RCC 7860 (cell line): ENCODE measurements around the gene B3GNT7.
"Not testable (repeated sequence)": the region's sequence is repeated elsewhere in the genome, so short reads cannot be mapped to it uniquely, and the experiment has no call there.

Experiments
- DNase-seq: peaks from one replicate; pipeline ENCODE4 v3.0.0-alpha.2; 2015; ENCODE audit warnings: low spot score
- FAIRE-seq: peaks from 2 replicates; lab custom pipeline; 2012; peaks lifted over from hg19 to GRCh38; lab: Jason Lieb, UNC

The B3GNT7 gene

DNA sequence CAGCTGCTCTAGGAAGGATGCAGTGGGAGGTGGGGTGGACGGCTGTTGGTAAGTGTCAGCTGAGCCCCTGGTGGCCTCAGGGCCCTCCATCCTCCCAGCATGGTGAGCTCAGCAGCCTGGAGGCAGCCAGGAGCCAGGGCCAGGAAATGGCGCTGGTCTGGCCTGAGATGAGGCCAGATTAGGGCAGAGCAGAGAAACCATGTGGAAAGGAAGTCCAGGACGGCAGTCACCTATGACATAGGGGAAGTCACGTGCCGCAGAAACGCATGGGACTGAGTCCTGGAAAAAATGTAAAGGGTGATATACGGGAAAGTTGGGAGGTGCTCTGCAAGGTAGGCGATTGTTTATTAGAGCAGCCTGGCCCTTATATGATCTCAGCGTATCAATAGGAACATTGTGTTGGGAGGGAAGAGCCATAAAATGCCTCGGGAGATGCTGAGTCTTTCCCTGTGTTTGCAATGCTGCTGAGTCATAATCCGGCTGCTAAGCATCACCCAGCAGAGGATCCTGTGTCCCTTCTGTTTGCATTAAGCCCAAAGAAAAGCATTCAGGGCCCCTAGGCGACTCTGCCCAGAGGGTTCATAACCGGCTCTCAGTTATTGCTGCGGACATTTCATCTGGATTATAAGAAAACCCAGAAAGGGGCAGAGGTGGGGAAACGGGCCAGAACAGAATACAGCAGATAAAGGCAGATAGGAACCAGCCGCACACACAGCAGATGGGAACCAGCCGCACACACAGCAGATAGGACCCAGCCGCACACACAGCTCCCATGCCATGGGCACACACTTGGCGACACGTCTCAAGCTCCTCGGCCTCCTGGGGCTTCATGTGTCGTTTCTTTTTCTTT, 30.3 kb upstream of the B3GNT7 start:
- DNase-seq (peak; percentile 58), FAIRE-seq (no peak)

DNA sequence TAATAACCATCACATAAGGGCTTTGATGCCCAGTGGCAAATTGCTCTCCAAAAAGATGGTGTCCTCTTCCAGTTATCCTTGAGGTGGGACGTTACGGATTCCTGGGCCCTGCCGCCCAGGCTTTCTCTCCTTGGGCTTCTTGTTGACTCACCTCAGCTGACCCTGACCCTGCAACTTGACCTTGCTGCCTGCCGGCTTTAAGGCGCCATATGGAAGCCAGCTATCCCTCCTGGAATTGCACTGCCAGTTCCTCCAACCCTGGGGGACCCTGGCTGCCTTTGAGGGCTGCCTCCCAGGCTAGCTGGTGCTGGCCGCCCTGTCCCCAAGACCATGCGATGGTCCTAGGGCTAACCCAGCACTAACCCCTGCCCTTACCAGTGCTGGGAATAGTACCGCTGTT, 28.3 kb upstream of the B3GNT7 start:
- FAIRE-seq = no peak
- DNase-seq = no peak

DNA sequence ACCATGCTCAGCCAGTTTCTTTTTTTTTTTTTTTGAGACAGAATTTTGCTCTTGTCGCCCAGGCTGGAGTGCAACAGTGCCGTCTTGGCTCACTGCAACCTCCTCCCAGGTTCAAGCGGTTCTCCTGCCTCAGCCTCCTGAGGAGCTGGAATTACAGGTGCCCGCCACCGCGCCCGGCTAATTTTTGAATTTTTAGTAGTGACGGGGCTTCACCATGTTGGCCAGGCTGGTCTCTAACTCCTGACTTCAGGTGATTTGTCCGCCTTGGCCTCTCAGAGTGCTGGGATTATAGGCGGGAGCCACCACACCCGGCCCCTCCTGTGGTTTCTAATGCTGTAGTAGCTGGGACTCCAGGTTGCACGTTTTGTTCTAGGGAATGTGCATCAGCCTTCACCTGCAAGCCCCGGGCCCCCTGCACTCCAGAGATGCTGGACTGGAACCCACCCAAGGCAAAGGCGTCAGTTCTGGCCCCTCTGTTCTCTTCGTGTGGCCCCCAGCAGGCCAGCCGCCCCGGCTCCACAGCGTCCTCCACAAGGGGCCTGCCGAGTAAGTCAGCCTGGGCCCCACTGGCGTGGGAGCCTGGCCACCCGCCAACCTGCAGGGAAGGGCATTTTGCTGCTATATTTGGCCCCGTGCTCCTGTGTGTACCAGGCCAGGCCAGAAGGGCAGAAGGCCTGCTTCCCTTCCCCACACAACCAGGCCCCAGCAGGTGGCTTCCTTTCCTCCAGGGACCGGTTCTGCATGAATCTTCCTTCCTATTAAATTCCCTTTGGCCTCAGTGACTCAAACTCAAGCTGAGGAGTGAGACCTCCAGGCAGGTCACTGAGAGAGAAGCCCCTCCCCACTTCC, 25.7 kb upstream of the B3GNT7 start:
- FAIRE-seq (no peak), DNase-seq (no peak)

DNA sequence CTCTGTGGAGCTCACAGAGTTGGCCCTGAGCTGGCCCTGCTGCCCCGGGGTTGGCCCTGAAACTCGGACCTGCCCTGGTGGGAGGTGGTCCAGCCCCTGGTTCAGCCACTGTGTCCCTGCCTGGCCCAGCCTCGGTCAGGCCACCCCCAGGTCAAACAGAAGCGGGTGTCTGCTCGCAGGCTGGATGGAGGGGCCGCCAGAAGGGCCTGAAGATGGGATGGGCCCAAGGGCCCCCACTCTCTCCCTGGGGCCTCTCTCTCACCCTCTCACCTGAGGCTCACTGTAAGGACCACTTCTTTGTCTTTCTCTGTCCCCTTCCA, 25.1 kb upstream of the B3GNT7 start:
- FAIRE-seq (no peak), DNase-seq (no peak)

DNA sequence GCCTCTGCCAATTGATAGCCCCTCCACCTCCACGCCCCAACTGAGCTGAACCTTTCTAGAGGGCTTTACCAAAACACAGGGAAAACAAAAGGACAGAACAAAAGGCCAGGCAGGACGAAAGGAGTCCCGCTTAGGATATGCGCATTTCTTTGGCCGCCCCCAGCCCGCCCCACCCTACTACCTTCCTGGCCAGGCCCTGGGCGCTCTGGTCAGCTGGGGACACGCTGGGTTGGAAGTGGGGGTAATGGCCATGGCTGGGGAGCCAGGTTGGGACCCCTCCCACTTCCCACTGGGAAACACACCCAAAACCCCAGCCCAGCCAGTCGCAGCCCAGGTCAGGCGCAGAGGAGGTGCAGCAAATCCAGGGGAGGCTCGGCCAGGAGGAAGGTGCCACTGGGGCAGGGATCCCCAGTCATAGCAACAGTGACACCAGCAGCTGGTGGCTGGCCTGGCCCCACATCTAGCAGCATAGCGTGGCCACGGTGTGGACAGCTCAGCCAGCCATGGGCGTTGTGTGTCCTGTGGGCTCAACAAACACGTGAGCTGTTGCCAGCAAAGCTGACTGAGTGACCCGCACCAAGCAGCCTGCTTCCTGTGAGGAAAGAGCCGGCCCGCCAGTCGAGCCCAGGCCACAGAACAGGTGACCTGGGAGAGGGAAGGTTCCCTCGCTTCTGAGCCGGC, 24.6 kb upstream of the B3GNT7 start:
- no peak for DNase-seq

DNA sequence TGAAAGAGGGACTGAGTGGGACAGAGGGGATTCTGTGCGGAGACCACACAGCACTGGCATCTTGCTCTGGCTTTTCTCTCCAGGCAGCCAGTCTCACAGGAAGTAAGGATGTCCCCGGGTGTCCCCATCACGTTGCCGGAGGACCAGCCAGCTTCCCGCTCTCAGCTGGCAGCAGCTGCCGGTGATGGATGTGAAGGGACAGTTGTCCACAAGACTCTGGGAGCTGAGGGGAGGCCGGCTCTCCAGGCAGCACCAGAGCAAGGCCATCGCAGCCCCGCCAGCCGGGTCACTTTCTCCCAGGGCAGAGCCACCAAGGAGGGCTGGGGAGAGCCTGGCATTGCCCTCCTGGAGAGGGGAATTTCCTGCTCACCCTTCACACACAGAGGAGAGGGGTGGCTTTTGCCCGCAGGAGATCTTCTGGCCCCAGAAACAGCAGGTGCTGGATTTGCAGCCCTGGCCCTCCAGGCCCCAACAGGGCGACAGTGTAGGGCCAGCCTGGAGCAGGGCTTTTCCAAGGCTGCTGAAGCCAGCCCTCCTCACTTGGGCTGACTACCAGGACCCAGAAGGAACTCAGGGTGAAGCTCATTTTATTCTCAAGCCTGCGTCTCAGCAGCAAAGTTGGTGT, 24.0 kb upstream of the B3GNT7 start:
- FAIRE-seq = no peak
- DNase-seq = no peak

More for the DNA sequence above, 24.6 kb upstream of the B3GNT7 start:
- no peak for FAIRE-seq

DNA sequence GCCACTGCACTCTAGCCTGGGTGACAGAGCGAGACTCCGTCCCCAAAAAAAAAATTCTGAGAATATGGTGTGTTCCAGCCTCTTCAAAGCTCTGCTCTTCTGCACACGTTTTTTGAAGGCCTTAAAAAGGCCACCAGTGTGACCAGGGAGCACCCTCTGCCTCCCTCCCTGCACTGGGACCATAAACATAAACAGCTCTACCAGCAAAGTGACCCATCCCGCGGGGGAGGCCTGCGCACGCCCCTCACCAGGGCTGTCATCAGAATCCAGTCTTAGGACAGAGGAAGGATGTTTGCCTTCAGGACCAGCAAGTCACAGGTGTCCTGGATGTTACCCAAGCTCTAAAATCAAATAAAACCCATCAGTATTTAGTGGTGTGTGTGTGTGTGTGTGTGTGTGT, 23.2 kb upstream of the B3GNT7 start:
- FAIRE-seq = no peak

DNA sequence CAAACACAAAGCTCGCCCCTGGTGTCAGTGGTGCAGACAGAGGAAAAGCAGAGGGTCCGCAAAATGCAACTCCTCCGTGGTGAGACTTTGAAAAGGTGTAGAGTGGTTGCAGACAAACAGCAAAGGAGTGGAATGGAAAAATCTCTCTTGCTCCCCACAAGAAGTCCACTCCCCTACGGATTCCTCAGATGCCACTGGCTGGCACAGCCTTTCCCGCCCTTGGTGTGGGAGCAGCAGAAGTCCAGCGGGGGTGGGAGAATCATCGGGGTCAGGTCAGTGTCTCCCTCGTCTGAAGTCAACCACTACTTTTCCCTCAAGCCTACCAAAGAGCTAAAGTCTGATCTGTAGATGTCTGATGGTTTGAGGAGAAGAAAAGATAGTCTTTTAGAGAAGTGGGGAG, 22.3 kb upstream of the B3GNT7 start:
- DNase-seq = no peak
- no peak for FAIRE-seq

More for the DNA sequence above, 23.2 kb upstream of the B3GNT7 start:
- no peak for DNase-seq

DNA sequence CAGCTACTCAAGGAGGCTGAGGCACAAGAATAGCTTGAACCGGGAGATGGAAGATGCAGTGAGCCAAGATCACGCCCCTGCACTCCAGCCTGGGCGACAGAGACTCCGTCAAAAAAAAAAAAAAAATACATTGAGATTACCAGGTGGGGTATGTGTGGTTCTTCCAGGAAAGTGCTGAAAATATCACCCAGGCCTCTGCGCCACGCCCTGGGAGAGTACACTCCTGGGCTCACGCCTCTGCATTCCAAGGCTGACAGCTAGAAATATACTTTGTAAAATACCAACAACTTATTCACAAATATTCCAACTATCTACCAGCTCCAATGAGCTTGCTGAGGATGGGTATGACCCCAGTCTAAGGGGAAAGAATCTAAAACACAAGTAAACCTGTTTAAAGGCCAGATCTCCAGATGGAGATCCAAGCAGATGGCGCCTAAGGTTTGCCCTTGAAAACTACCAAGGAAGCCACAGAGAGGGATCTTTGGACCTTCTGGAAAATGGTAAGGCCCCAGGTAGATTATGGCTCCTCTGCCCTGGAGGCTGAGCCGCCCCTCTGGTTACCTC, 21.6 kb upstream of the B3GNT7 start:
- FAIRE-seq = no peak

DNA sequence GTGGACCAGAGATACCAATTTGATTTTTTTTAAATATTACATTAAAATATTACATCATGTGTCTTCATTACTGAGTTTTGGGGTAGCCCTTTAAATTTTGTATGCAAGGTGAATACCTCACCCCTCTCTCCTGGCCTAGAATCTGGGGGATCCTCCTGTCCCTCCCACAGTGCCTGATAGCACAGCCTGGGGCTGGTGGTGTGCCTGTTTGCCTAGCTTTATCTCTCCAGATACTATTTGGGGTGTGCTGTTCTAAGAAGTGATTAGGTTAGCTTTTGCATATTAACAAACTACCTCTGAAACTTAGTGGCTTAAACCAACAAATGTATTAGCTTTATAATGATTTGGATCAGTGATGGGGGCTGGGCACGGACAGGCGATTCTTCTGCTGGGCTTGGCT, 20.7 kb upstream of the B3GNT7 start:
- DNase-seq = no peak
- FAIRE-seq = no peak

More for the DNA sequence above, 21.6 kb upstream of the B3GNT7 start:
- DNase-seq = no peak

DNA sequence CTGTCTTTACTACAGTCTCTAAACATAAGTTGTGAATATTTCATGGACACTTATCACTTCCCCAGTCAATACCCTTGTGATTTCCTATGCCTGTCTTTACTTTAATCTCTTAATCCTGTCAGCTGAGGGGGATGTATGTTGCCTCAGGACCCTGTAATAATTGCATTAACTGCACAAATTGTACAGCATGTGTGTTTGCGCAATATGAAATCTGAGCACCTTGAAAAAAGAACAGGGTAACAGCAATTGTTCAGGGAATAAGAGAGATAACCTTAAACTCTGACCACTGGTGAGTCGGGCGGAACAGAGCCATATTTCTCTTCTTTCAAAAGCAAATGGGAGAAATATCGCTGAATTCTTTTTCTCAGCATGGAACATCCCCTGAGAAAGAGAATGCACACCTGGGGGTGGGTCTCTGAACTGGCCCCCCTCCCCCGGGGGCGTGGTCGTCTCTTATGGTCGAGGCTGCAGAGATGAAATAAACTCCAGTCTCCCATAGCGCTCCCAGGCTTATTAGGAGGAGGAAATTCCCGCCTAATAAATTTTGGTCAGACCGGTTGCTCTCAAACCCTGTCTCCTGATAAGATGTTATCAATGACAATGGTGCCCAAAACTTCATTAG, 19.4 kb upstream of the B3GNT7 start:
- not testable (repeated sequence) for DNase-seq, FAIRE-seq

DNA sequence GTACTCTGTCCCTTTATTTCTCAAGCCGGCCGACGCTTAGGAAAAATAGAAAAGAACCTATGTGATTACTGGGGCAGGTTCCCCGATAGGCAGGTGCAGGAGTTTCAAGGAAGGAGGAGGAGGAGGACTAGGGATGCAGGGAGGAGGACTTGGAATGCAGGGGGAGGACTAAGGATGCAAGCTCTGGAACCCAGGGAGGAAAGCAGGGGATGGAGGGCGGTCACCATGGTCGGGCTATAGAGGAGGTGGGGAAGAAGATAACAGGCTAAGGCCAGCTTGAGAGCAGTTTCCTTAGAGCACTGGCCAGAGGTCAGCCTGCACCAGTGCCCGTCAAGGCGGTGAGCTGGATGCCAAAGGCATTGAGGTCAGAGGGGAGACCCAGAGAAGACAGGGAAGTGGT, 18.7 kb upstream of the B3GNT7 start:
- FAIRE-seq = no peak
- DNase-seq = no peak

DNA sequence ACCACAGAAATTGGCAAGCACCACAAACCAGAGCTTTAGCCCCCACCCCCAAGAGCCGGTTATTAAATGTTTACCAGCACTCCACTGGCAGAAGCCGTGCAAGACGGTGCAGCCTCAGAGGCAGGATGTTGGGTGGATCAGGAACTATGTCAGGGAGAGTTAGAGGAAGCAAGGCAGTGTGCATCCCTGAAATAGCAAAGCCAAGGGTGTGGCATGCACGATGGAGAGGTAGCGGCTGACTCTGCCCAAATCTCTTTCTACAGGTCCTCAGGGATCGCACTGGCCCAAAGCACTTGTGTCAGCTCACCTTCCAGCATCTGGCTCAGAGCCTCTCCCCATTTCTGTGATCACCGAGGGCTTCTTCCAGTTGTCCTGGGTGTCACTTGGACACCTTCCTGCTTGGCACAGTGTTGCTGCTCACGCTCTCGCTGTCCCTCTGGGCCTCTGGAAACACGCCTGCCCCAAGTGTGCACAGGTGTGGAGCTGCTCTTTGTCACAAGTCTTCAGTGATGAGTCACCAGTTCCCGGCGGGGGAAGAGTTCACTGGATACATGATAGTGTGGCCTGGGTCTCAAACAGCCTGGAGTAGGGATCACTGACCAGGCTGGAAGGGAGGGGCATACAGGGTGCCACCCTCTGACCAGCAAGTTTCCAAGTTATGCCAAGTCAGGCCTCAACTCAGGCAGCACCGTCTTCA, 17.3 kb upstream of the B3GNT7 start:
- DNase-seq (no peak), FAIRE-seq (no peak)

DNA sequence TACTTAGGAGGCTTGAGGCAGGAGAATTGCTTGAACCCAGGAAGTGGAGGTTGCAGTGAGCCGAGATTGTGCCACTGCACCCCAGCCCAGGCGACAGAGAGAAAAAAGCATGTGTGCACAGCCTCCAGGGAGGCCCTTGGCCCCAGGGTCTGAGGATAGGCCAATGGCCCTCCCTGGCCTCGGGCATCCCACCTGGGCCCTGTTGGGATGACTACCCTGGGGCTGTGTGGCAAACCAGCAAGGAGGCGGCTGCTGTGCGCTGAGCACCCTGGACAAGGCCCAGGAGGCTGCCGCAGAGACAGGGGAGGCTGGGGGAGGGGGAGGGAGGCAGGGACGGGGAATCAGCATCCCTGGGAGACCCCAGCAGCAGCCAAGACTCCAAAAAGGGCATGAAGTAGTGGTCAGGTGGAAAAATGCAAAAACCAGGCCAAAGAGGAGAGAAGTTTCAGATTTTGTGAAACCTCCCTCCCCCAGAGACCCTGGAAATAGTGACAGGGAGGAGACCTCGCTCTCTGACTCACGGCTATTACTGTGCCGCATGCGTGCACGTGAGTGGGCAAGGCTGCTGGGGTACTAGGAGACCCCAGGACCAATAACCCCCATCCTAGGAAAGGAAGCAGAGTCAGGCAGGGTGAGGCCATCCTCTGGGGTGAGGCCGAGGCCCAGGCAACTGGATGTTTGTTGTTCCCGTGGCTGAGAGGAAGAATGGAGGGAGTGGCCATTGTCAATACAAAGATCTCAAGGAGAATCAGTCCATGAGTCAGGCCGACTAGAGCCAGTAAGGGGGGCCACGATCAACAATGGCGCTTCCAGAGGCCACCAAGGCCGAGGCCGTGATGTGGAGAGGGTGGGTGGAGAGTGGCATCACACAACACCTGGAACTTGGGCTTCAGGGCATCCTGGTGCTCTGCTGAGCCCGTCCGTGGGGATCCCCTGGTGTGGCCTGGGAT, 16.0 kb upstream of the B3GNT7 start:
- DNase-seq (no peak), FAIRE-seq (no peak)

DNA sequence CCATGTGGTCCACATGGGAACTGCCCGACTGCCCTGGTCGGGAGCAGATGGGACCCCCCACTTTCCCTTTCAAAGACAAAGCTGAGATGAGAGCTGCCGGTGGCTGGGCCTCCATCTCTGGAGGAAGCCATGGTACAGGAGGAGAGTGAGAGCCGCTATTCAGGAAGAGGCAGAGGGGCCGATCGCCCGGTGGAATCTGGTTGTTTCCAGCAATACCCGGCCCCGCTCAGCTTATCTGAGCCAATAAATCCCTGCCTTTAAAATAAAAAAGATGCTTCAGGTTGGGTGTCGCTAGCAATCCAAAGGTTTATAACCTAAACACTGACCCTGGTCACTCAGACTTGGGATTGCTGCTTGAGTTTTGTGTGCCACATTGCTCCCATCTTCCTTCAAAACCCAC, 15.2 kb upstream of the B3GNT7 start:
- no peak for FAIRE-seq
- no peak for DNase-seq

DNA sequence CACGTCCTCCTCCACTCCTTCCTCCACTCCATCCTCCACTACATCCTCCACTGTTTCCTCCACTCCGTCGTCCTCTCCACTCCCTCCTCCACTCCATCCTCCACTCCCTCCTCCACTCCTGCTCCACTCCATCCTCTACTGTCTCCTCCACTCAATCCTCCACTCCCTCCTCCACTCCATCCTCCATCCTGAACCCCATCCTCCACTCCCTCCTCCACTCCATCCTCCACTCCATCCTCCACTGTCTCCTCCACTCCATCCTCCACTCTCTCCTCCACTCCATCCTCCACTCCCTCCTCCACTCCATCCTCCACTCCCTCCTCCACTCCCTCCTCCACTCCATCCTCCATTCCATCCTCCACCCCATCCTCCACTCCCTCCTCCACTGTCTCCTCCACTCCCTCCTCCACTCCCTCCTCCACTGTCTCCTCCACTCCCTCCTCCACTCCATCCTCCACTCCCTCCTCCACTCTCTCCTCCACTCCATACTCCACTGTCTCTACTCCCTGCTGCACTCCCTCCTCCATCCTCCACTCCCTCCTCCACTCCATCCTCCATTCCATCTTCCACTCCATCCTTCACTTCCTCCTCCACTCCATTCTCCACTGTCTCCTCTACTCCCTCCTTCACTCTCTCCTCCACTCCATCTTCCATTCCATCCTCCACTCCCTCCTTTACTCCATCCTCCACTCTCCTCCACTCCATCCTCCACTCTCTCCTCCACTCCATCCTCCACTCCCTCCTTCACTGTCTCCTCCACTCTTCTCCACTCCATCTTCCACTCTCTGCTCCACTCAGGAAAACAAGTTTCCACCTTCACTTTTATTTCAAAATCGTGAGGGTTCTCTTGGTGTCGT, 14.3 kb upstream of the B3GNT7 start:
- DNase-seq = no peak
- no peak for FAIRE-seq

DNA sequence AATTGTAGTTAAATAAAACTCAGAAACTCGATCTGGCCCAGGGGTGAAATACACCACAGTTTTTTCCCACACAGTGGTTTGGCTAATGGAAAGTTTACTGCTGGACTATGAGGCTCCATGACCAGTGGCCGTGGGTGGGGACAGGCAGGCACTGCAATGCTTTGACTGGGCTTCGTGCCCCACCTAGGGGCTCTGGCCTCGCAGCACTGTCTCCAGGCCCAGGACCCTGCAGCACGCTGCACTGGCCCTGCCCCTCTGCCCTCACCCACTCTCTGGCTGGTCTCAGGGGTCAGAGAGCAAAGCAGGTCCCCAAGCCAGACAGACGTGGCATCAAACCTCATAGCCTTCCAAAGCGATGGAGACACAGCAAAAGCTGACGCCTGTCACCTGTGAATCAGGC, 13.4 kb upstream of the B3GNT7 start:
- no peak for DNase-seq
- FAIRE-seq = no peak
